Right ventricle myocardium superior (tissue), 1 donor: ENCODE measurements around the gene ARSI. TPM values are rescaled to one million over a fixed set of nuclear protein-coding genes. Genes with fewer than 3 reads are reported as not detected.

ENCODE experiments used
- ATAC-seq: fragments of 200-7000 bp; cut with Tn5 transposase; one replicate; pipeline ENCODE4 v1.9.1; 2020; ENCODE audit warnings: mild to moderate bottlenecking; ENCODE audit not compliant: poor library complexity
- DNase-seq: peaks from one replicate; pipeline ENCODE4 v3.0.0-alpha.2; 2020
- intact Hi-C: fragments of 100-400 bp; cut with DNase I; formaldehyde crosslinking; loops from one replicate; pipeline ENCODE4 v1.11.2; 2022
- total RNA-seq: library from RNA; stranded (reverse); fragmentation: NEBNext Ultra II Directional; extraction: Animal tissue kit (Norgen Biotek cat#: 25700); gene quantifications from one replicate; pipeline ENCODE4 v1.2.1, GENCODE V29; 2021
- donor health status: DM: no; HTN: yes; CAD: no; lungs with severe emphysema.

The ARSI gene
- total RNA-seq, 1 donor from 2014 or later, result 0.38 TPM

- no peak for ATAC-seq
- DNase-seq, result no peak
- intact Hi-C loops, result no loop called here
These were observed 4.6 kb downstream of the ARSI start for GRCh38 chr5:150297934-150298595.

GRCh38 chr5:150297236-150297890 lies 5.3 kb downstream of the ARSI start:
- ATAC-seq, result no peak
- DNase-seq, result no peak
- intact Hi-C loops, result no loop called here

GRCh38 chr5:150296496-150296895 lies 6.2 kb downstream of the ARSI start:
- ATAC-seq, result no peak
- DNase-seq, result no peak

GRCh38 chr5:150295741-150296486 lies 6.8 kb downstream of the ARSI start:
- intact Hi-C loops, result no loop called here
- DNase-seq (no peak), ATAC-seq (no peak)

More at GRCh38 chr5:150296496-150296895, 6.2 kb downstream of the ARSI start:
- intact Hi-C loops, result no loop called here

- ATAC-seq (peak; percentile 59), DNase-seq (no peak)
- intact Hi-C loops, result no loop called here
These were observed 7.5 kb downstream of the ARSI start for GRCh38 chr5:150295172-150295634.

- ATAC-seq, result no peak
- intact Hi-C loops, result no loop called here
- no peak for DNase-seq
These were observed 8.1 kb downstream of the ARSI start for GRCh38 chr5:150294551-150295071.

GRCh38 chr5:150293091-150293941 lies 9.4 kb downstream of the ARSI start:
- no peak for DNase-seq
- intact Hi-C loops, result no loop called here
- no peak for ATAC-seq

- intact Hi-C loops, result no loop called here
- DNase-seq (no peak), ATAC-seq (no peak)
These were observed 11.0 kb downstream of the ARSI start for GRCh38 chr5:150291388-150292385.

GRCh38 chr5:150289551-150290390 lies 12.9 kb downstream of the ARSI start, which contains the start of gene CAMK2A:
CAMK2A (minus strand) TSS chr5:150289773; CDS start chr5:150289625, 148 bp downstream.
- no peak for DNase-seq
- ATAC-seq, result no peak
- intact Hi-C loops, result no loop called here

GRCh38 chr5:150288791-150289190 lies 13.9 kb downstream of the ARSI start:
- intact Hi-C loops, result no loop called here
- ATAC-seq (no peak), DNase-seq (no peak)

GRCh38 chr5:150288361-150288760 lies 14.3 kb downstream of the ARSI start:
- intact Hi-C loops, result no loop called here
- no peak for DNase-seq
- no peak for ATAC-seq

- ATAC-seq, result no peak
- intact Hi-C loops, result no loop called here
- DNase-seq, result no peak
These were observed 15.9 kb downstream of the ARSI start for GRCh38 chr5:150286820-150287219.

- DNase-seq (no peak), ATAC-seq (no peak)
- intact Hi-C loops, result no loop called here
These were observed 17.6 kb downstream of the ARSI start for GRCh38 chr5:150285114-150285513.

- intact Hi-C loops, result no loop called here
- DNase-seq, result no peak
These were observed 18.4 kb downstream of the ARSI start for GRCh38 chr5:150284311-150284710.

GRCh38 chr5:150283904-150284303 lies 18.8 kb downstream of the ARSI start:
- no peak for DNase-seq
- intact Hi-C loops, result no loop called here
- no peak for ATAC-seq

More at GRCh38 chr5:150284311-150284710, 18.4 kb downstream of the ARSI start:
- ATAC-seq, result no peak

GRCh38 chr5:150281987-150282386 lies 20.7 kb downstream of the ARSI start:
- ATAC-seq (no peak), DNase-seq (no peak)
- intact Hi-C loops, result no loop called here
